Measurements from ENCODE around the gene ACTR3C.

Gene ACTR3C

DNA sequence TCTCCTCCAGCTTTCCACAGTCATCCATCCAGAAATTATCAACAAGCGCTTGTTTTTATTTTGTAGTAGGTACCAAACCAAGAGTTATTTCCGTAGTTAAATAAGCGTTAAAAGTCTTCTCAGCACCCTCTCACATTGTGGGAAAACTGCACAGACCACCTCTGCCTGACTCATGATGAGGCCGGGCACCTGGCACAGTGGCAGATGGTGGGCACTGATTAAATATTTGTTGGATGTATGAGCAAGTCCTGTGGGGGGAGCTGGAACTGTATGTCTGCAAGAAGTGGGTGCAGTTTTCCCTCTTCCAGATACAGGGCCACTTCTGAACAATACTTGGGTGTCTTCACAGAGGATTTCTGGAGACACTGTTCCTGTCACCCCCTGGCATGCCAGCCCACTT, 40.0 kb upstream of the ACTR3C start:
- Mint-ChIP-seq H3K4me1 (peaks cover 64% of the 10 kb centered on the region), H3K27ac (peak overlapping the region; percentile 98), H3K36me3 (no peaks in the 10 kb centered on the region), H3K4me3 (no peak overlapping the region), H3K27me3 (no peaks in the 10 kb centered on the region), H3K9me3 (peaks cover 6% of the 10 kb centered on the region)
- ATAC-seq, result no peak

DNA sequence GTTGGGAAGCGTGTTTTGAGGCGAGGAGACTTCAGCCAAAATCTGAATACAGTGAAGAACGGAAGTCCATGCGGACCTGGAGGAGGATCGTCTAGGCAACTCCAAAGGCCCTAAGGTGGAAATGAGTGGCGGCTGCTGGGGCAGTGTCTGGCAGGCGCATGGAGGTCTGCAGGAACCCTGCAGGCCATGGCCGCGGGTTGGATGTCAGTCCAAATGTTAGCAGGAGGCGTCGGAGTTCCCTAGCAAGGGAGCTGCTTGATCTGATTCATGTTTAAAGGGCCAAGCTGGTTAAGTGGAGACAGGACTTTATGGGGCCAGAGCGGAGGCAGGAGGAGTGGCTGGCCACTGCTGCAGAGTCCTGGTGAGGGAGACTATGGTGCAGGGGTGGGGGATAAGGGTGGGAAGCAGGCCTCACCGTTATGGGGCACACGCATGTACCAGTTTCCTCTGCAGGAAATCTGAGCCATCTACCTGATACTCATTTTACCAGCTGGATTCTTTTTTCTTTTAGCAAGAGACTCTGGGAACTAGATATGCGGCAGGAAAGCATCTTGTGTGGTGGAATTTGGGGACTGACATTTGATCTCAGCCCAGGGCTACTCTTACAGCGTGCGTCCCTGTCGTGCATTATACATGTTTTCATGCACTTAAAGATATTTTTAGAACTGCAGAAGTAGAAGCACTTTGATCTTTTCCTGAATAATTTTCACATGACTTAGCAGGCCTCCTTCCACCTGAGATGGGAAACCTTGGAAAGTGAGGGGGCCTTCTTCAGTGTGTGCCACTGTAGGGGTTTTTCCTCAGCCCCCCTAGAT, 38.7 kb upstream of the ACTR3C start:
- Mint-ChIP-seq H3K27ac (peak overlapping the region; percentile 98), H3K36me3 (no peaks in the 10 kb centered on the region), H3K27me3 (no peaks in the 10 kb centered on the region), H3K9me3 (peaks cover 6% of the 10 kb centered on the region), H3K4me3 (no peak overlapping the region), H3K4me1 (peaks cover 69% of the 10 kb centered on the region)
- ATAC-seq, result no peak

DNA sequence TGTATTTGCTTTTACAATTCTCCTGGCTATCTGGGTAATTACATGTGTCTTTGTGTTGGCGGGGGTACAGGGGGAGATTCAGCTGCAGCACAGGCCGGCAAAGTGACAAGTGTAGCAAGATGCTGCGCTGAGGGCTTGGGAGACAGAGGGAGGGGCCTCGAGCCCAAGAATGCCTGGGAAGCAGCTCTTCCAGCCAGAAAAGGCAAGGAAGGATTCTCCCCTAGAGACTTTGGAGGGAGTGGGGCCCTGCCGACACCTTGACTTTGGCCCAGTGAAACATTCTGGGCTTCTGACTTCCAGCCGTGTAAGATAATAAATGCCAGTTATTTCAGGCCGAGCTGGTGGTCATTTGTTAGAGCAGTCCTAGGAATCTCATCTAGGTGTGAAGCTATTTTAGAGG, 38.1 kb upstream of the ACTR3C start:
- Mint-ChIP-seq H3K27me3 (no peaks in the 10 kb centered on the region), H3K27ac (no peak overlapping the region), H3K4me1 (peaks cover 68% of the 10 kb centered on the region), H3K4me3 (no peak overlapping the region), H3K36me3 (no peaks in the 10 kb centered on the region), H3K9me3 (peaks cover 6% of the 10 kb centered on the region)
- no peak for ATAC-seq

DNA sequence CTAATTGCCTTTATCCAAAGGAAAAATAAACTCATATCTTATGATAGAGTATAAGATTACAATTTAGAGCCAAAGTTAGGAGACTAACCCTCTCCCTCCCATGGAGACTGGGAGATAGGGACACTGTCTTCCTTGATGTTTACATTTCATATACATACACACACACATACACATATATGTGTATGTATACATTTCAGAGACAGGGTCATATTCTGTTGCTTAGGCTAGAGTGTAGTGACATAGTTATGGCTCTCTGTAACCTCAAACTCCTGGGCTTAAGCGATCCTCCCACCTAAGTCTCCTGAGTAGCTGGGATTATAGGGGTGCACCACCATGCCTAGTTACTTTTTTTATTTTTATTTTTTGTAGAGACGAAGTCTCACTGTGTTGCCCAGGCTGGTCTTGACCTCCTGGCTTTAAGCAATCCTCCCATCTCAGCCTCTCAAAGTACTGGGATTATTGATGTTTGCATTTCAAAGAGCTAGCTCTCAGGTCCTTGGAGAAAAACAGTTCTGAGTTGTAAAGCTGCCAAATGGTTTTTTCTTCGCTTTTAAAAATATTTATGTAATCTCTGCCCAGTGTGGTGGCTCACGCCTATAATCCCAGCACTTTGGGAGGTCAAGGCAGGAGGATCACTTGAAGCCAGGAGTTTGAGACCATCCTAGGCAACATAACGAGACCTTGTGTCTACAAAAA, 37.2 kb upstream of the ACTR3C start:
- no peak for ATAC-seq
- H3K36me3 Mint-ChIP-seq, result no peaks in the 10 kb centered on the region
- no peak overlapping the region for H3K4me3 Mint-ChIP-seq
- no peaks in the 10 kb centered on the region for H3K27me3 Mint-ChIP-seq
- H3K4me1 Mint-ChIP-seq, result peaks cover 62% of the 10 kb centered on the region
- peak overlapping the region; percentile 80 for H3K27ac Mint-ChIP-seq
- H3K9me3 Mint-ChIP-seq, result peaks cover 6% of the 10 kb centered on the region

DNA sequence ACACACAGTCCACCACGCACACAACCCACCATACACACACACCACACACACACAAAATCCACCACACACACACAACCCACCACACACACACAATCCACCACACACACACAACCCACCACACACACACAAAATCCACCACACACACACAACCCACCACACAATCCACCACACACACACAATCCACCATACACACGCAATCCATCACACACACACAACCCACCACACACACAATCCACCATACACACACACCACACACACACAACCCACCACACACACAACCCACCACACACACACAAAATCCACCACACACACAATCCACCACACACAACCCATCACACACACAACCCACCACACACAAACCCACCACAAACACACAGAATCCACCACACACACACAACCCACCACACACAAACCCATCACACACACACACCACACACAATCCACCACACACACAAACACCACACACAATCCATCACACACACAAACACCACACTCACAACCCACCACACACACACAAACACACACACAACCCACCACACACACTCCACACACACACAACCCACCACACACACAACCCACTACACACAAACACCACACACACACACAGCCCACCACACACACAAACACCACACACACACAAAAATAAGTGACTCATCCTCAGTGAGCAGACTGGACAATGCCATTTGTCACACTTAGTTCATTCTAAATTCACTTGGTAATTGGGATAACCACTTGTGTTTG, 36.4 kb upstream of the ACTR3C start:
- Mint-ChIP-seq H3K27ac (peak overlapping the region; percentile 80), H3K9me3 (peaks cover 6% of the 10 kb centered on the region), H3K4me3 (no peak overlapping the region), H3K27me3 (no peaks in the 10 kb centered on the region), H3K36me3 (no peaks in the 10 kb centered on the region), H3K4me1 (peaks cover 56% of the 10 kb centered on the region)
- ATAC-seq, result no peak

DNA sequence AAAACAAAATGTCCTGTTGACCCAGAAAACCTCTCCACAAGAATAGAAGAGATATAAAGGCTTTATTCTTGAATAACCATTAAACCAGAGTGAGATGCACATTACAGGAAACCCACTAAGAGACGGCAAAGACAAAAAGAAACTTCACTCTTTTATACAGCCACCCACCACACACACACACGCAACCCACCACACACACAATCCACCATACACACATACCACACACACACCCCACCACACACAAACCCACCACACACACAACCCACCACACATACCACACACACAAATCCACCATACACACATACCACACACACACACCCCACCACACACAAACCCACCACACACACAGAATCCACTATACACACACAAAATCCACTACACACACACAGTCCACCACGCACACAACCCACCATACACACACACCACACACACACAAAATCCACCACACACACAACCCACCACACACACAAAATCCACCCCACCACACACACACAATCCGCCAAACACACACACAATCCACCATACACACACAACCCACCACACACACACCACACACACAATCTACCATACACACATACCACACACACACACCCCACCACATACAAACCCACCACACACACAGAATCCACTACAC, 35.8 kb upstream of the ACTR3C start:
- Mint-ChIP-seq H3K4me1 (peaks cover 53% of the 10 kb centered on the region), H3K27me3 (no peaks in the 10 kb centered on the region), H3K4me3 (no peak overlapping the region), H3K27ac (peak overlapping the region; percentile 80), H3K9me3 (peaks cover 6% of the 10 kb centered on the region), H3K36me3 (no peaks in the 10 kb centered on the region)
- no peak for ATAC-seq

DNA sequence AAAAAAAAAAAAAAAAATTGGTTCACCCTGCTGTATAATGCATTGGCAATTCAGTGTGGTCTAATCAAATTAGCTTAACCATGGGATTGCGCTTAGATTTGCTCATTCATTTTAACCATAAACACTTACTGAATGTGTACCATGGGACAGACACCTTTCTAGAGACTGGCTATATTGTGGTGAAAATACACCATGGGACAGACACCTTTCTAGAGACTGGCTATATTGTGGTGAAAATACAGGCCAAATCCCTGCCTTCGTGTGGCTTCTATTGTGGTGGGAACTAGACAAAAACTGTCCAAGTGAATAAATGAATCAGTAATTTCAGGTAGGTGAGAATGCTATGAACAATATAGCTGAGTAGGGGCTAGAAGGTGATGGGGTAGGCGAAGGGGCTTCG, 35.1 kb upstream of the ACTR3C start:
- Mint-ChIP-seq H3K4me3 (no peak overlapping the region), H3K27me3 (no peaks in the 10 kb centered on the region), H3K9me3 (peaks cover 6% of the 10 kb centered on the region), H3K36me3 (no peaks in the 10 kb centered on the region), H3K4me1 (peaks cover 46% of the 10 kb centered on the region), H3K27ac (peak overlapping the region; percentile 80)
- ATAC-seq, result no peak

DNA sequence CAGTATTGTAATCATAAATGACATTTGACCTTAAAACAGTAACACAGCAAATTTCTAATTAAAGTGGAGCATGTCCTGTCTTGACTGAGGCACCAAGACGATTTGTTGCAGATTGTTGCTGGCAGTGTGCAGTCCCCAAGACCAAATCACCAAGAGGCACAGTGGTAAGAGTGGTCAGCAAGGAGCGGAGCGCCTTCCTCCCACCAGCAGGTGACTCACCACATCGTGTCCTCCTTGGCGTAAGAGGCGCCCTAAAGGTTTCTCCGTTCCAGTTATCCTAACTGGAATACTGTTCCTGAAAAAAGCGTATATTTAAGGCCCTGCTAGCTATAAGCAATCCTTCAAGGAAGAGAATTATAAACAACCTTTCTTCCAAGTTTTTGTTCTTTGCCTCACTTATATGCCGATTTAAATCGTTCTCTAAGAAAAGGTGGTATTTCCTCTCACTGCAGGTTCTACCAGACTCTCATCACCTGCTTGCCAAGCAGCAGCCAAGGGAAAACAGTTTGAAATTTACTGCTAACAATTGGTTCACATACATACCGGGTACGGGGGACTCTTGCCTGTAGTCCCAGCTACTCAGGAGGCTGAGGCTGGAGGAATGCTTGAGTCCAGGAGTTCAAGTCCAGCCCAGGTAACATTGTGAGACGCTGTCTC, 34.6 kb upstream of the ACTR3C start:
- Mint-ChIP-seq H3K9me3 (peaks cover 6% of the 10 kb centered on the region), H3K4me1 (peaks cover 41% of the 10 kb centered on the region), H3K27me3 (no peaks in the 10 kb centered on the region), H3K36me3 (no peaks in the 10 kb centered on the region), H3K27ac (peak overlapping the region; percentile 80), H3K4me3 (no peak overlapping the region)
- ATAC-seq, result peak; percentile 39

DNA sequence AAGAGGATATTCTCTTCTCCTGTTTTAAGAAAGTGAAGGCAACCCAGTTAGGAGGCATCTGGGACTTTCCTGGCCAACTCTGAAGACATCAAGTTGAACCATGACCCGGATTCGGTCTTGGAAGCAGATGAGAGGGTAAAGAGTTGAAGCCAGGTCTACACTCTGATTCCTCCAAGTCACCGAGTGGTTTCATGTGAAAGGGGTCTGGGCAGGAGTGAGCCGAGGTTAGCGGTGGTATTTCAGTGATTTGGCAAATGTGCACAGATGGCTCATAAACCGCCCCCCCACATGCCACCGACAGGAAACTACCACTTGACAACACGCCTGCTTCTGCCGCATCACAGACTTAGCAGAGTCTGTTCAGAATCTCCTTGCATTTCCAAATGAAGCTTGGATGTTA, 33.9 kb upstream of the ACTR3C start:
- Mint-ChIP-seq H3K4me1 (peaks cover 35% of the 10 kb centered on the region), H3K36me3 (no peaks in the 10 kb centered on the region), H3K9me3 (peaks cover 6% of the 10 kb centered on the region), H3K4me3 (no peak overlapping the region), H3K27ac (peak overlapping the region; percentile 80), H3K27me3 (no peaks in the 10 kb centered on the region)
- peak; percentile 70 for ATAC-seq

DNA sequence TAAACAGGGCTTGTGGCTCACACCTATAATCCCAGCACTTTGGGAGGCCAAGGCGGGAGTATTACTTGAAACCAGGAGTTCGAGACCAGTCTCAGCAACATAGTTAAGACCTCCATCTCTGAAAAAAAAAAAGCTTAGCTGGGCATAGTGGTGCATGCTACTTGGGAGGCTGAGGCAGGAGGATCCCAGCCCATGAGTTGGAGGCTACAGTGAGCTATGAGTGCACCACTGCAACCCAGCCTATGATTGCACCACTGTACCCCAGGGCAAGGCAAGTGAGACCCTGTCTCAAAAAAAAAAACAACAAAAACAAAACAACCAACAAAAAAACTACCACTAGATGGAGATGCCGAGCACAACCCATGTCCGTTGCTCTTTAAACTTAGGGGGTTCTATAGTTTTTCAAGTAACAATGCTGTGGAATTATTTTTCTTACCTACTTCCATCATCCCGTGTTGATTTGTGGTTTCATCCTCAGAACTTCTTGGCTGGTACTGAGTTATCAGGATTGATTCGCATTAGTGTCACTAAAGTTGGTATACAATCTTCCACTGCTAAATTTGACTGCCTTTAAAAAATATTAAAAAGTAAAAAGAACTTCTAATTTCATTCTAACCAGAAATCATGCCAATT, 33.0 kb upstream of the ACTR3C start:
- no peaks in the 10 kb centered on the region for H3K27me3 Mint-ChIP-seq
- peaks cover 35% of the 10 kb centered on the region for H3K4me1 Mint-ChIP-seq
- no peak overlapping the region for H3K27ac Mint-ChIP-seq
- H3K36me3 Mint-ChIP-seq, result no peaks in the 10 kb centered on the region
- H3K4me3 Mint-ChIP-seq, result no peak overlapping the region
- no peak for ATAC-seq
- H3K9me3 Mint-ChIP-seq, result peaks cover 6% of the 10 kb centered on the region

DNA sequence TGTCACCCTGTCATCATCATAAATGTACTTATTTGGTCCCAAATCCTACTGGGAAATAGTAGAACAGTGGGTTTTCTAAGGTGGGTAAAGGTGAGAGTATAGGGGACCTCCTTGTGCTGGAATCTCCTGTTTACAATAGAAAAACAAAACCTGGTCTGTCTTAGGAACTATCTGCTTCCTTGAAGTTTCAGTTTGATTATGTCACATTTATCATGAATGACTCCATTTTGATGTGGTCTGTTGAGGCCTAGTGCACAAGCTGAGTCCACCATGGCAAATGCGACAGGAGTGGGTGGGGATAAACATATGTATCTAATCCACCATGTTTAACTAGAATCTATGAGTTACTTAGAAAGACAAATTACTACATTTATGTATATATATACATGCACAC, 32.3 kb upstream of the ACTR3C start:
- no peak for ATAC-seq
- H3K27me3 Mint-ChIP-seq, result no peaks in the 10 kb centered on the region
- H3K36me3 Mint-ChIP-seq, result no peaks in the 10 kb centered on the region
- no peak overlapping the region for H3K27ac Mint-ChIP-seq
- peaks cover 35% of the 10 kb centered on the region for H3K4me1 Mint-ChIP-seq
- no peak overlapping the region for H3K4me3 Mint-ChIP-seq
- peaks cover 6% of the 10 kb centered on the region for H3K9me3 Mint-ChIP-seq

DNA sequence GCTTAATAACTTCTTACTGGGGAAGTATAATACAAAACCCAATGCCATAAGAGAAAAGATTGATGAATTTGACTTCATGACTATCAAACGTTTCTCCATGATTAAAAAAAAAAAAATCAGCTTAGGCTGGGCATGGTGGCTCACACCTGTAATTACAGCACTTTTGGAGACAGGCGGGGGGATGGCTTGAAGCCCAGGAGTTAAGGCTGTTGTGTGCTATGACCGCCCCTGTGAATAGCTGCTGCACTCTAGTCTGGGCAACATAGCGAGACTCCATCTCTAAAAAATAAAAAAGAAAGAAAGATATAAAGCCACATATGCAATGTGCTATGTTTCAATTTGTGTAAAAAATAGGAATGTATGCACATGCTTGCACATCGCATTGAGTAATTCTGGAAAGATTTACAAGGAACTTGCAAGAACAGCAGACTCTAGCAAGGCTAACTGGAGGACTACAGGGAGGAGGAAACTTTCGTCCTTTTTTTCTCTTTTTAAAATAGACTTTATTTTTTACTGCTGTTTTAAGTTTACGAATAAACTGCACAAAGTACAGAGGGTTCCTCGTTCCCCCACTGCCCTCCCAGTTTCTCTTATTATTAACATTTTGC, 28.3 kb upstream of the ACTR3C start:
- no peaks in the 10 kb centered on the region for H3K9me3 Mint-ChIP-seq
- H3K27ac Mint-ChIP-seq, result no peak overlapping the region
- peaks cover 5% of the 10 kb centered on the region for H3K4me1 Mint-ChIP-seq
- H3K27me3 Mint-ChIP-seq, result peaks cover 2% of the 10 kb centered on the region
- ATAC-seq, result no peak
- H3K4me3 Mint-ChIP-seq, result no peak overlapping the region
- H3K36me3 Mint-ChIP-seq, result no peaks in the 10 kb centered on the region

DNA sequence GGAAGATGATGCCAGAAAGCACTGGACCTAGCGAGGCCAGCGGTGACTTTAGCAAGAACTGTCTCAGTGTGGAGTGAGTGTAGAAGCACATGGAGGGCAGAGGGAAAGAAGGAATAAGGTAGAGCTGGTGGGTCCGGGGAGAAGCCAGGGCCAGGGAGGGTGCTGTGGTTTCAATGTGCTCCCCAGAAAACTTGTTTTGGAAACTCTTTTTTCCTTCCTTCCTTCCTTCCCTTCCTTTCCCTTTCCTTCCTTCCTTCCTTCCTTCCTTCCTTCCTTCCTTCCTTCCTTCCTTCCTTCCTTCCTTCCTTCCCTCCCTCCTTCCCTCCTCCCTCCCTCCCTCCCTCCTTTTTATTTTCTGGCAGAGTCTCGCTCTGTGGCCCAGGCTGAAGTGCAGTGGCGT, 23.6 kb upstream of the ACTR3C start:
- peaks cover 11% of the 10 kb centered on the region for H3K36me3 Mint-ChIP-seq
- no peak for ATAC-seq
- no peaks in the 10 kb centered on the region for H3K4me1 Mint-ChIP-seq
- no peak overlapping the region for H3K27ac Mint-ChIP-seq
- H3K9me3 Mint-ChIP-seq, result peaks cover 4% of the 10 kb centered on the region
- H3K27me3 Mint-ChIP-seq, result peaks cover 30% of the 10 kb centered on the region
- no peak overlapping the region for H3K4me3 Mint-ChIP-seq

DNA sequence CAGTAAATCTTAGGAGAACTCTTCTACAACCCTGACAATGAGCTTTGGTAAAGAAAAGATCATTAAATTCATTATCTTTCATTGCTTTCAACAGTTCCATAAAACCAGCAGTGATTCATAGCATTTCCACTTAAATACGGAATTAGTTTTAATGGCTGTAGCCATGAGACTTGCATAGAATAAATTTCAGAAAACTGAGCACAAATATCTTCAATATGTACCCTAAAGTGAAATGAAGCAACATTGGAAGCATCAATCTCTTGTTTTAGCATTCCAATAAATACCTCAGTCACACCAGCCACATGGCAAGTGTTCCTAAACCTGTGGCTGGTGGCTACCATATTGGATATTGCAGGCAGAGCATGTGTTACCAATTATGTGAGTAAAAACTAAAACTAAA, 21.7 kb upstream of the ACTR3C start:
- Mint-ChIP-seq H3K9me3 (peaks cover 4% of the 10 kb centered on the region), H3K27me3 (peaks cover 49% of the 10 kb centered on the region), H3K36me3 (peaks cover 17% of the 10 kb centered on the region), H3K4me3 (no peak overlapping the region), H3K4me1 (peaks cover 15% of the 10 kb centered on the region), H3K27ac (no peak overlapping the region)
- no peak for ATAC-seq
